OCI-LY7 (cell line): ENCODE measurements around the gene PLAAT2. TPM values are rescaled to one million over a fixed set of nuclear protein-coding genes. Genes with fewer than 3 reads are reported as not detected.

Source experiments
- BruUV-seq: library from RNA; stranded (reverse); fragments of 400-500 nt; replicated peaks from 2 replicates; lab custom pipeline; 2021; lab: Mats Ljungman, UMichigan
- CTCF ChIA-PET: fragments of 300-600 bp; sonication (Branson Sonifier 250); formaldehyde crosslinking; loops from one replicate; lab custom pipeline; 2022; ENCODE audit warnings: antibody characterized with exemption; ENCODE audit not compliant: unreplicated experiment; lab: Charles Lee
- POLR2A ChIA-PET: fragments of 300-600 bp; sonication (Branson Sonifier 250); formaldehyde crosslinking; loops from one replicate; lab custom pipeline; 2022; ENCODE audit warnings: antibody characterized with exemption; lab: Charles Lee
- DNase-seq: peaks from one replicate; pipeline ENCODE4 v3.0.0-alpha.2; 2015; ENCODE audit warnings: low spot score
- H2AFZ ChIP-seq: fragments of 200-600 bp; sonication (generic), shearing (Covaris generic); 2 replicates; pipeline ENCODE4 v1.6.1; 2014; ENCODE audit warnings: mild to moderate bottlenecking, antibody characterized with exemption, low read length, moderate library complexity
- H3K27ac ChIP-seq: fragments of 200-600 bp; sonication (generic); 2 replicates; pipeline ENCODE4 v1.5.1; 2014; ENCODE audit warnings: mixed run types, low read depth, mild to moderate bottlenecking, moderate library complexity, low read length, inconsistent platforms; ENCODE audit not compliant: poor library complexity, severe bottlenecking
- H3K36me3 ChIP-seq: fragments of 200-600 bp; sonication (generic); 2 replicates; pipeline ENCODE4 v1.6.1; 2014; ENCODE audit warnings: mild to moderate bottlenecking, antibody characterized with exemption, low read length, moderate library complexity, mixed read lengths; ENCODE audit not compliant: insufficient read depth
- H3K4me1 ChIP-seq: fragments of 200-600 bp; sonication (generic); 2 replicates; pipeline ENCODE4 v1.5.1; 2014; ENCODE audit warnings: mild to moderate bottlenecking, low read length; ENCODE audit not compliant: insufficient read depth, poor library complexity, severe bottlenecking
- H3K4me2 ChIP-seq: fragments of 200-600 bp; sonication (generic); 2 replicates; pipeline ENCODE4 v1.6.1; 2014; ENCODE audit warnings: mild to moderate bottlenecking, low read length
- H3K4me3 ChIP-seq: fragments of 200-600 bp; sonication (generic); 2 replicates; pipeline ENCODE4 v1.5.1; 2014; ENCODE audit warnings: mild to moderate bottlenecking, low read depth, low read length; ENCODE audit not compliant: poor library complexity, severe bottlenecking
- H3K79me2 ChIP-seq: fragments of 200-600 bp; sonication (generic); 2 replicates; pipeline ENCODE4 v1.6.1; 2016; ENCODE audit warnings: low read depth, mild to moderate bottlenecking, low read length, moderate library complexity, mixed read lengths; ENCODE audit not compliant: insufficient read depth
- H3K9me2 ChIP-seq: fragments of 200-600 bp; sonication (generic); 2 replicates; pipeline ENCODE4 v1.6.1; 2016; ENCODE audit warnings: mild to moderate bottlenecking, low read length, mixed read lengths; ENCODE audit not compliant: insufficient read depth
- H3K9me3 ChIP-seq: fragments of 200-600 bp; sonication (generic); 2 replicates; pipeline ENCODE4 v1.6.1; 2014; ENCODE audit warnings: mild to moderate bottlenecking, mixed run types, low read length, mixed read lengths
- H4K20me1 ChIP-seq: fragments of 200-600 bp; sonication (generic); 2 replicates; pipeline ENCODE4 v1.6.1; 2014; ENCODE audit warnings: mild to moderate bottlenecking, antibody characterized with exemption, low read length, moderate library complexity, mixed read lengths; ENCODE audit not compliant: insufficient read depth
- EZH2phosphoT487 ChIP-seq: fragments of 200-600 bp; sonication (generic); IDR thresholded peaks from 2 replicates; pipeline ENCODE4 v1.6.1; 2018; ENCODE audit warnings: low read depth, borderline replicate concordance, mild to moderate bottlenecking, mixed run types, antibody characterized with exemption, low read length, moderate library complexity, mixed read lengths
- intact Hi-C: fragments of 100-400 bp; cut with micrococcal nuclease; formaldehyde crosslinking; loops from one replicate; pipeline ENCODE4 v1.10.0; 2022; ENCODE audit not compliant: unreplicated experiment
- total RNA-seq, 2 experiments: library from RNA; depleted of rRNA in 1 of 2; stranded (reverse); fragments of >200 nt in 1 of 2; shearing (Covaris generic) in 1 of 2; gene quantifications; 2 replicates each; pipeline ENCODE4 v1.2.3, GENCODE V29; 2014 to 2022
- TF ChIP-seq, protein P1 (sequence below): fragments of 200-600 bp; sonication (generic); conservative IDR thresholded peaks from 2 replicates; pipeline ENCODE4 v1.5.1; 2014; ENCODE audit warnings: mild to moderate bottlenecking, antibody characterized with exemption, low read length, moderate library complexity, mixed read lengths

The PLAAT2 gene
- total RNA-seq, 2 experiments from 2014 or later: not detected

GRCh38 chr11:63610604-63611394, 47.6 kb upstream of the PLAAT2 start:
- intact Hi-C loops: no loop called here
- no peak overlapping the region for H2AFZ ChIP-seq
- BruUV-seq: no TSS peak

GRCh38 chr11:63609971-63610580, 46.9 kb upstream of the PLAAT2 start:
- Histone ChIP-seq H2AFZ (no peak overlapping the region), H4K20me1 (no peaks in the 10 kb centered on the region), H3K79me2 (no peaks in the 10 kb centered on the region), H3K27ac (no peak overlapping the region), H3K4me2 (no peak overlapping the region), H3K9me3 (no peaks in the 10 kb centered on the region), H3K9me2 (no peaks in the 10 kb centered on the region), H3K36me3 (no peaks in the 10 kb centered on the region), H3K4me1 (peaks cover 4% of the 10 kb centered on the region), H3K4me3 (no peak overlapping the region)
- TF ChIP-seq EZH2phosphoT487: no peak
- TF ChIP-seq, protein P1, sequence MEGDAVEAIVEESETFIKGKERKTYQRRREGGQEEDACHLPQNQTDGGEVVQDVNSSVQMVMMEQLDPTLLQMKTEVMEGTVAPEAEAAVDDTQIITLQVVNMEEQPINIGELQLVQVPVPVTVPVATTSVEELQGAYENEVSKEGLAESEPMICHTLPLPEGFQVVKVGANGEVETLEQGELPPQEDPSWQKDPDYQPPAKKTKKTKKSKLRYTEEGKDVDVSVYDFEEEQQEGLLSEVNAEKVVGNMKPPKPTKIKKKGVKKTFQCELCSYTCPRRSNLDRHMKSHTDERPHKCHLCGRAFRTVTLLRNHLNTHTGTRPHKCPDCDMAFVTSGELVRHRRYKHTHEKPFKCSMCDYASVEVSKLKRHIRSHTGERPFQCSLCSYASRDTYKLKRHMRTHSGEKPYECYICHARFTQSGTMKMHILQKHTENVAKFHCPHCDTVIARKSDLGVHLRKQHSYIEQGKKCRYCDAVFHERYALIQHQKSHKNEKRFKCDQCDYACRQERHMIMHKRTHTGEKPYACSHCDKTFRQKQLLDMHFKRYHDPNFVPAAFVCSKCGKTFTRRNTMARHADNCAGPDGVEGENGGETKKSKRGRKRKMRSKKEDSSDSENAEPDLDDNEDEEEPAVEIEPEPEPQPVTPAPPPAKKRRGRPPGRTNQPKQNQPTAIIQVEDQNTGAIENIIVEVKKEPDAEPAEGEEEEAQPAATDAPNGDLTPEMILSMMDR: no peak
- DNase-seq: no peak
- POLR2A ChIA-PET: no interaction called here
- BruUV-seq: no TSS peak
- intact Hi-C loops: no loop called here
- CTCF ChIA-PET: no interaction called here

More at GRCh38 chr11:63610604-63611394, 47.6 kb upstream of the PLAAT2 start:
- Histone ChIP-seq H3K4me3 (no peak overlapping the region), H3K9me3 (no peaks in the 10 kb centered on the region), H3K4me2 (no peak overlapping the region), H3K36me3 (no peaks in the 10 kb centered on the region), H3K4me1 (peaks cover 4% of the 10 kb centered on the region), H3K79me2 (no peaks in the 10 kb centered on the region), H4K20me1 (no peaks in the 10 kb centered on the region), H3K9me2 (no peaks in the 10 kb centered on the region), H3K27ac (no peak overlapping the region)
- ChIA-PET CTCF (no interaction called here), POLR2A (no interaction called here)
- TF ChIP-seq, protein P1: no peak
- no peak for TF ChIP-seq EZH2phosphoT487
- no peak for DNase-seq

DNA sequence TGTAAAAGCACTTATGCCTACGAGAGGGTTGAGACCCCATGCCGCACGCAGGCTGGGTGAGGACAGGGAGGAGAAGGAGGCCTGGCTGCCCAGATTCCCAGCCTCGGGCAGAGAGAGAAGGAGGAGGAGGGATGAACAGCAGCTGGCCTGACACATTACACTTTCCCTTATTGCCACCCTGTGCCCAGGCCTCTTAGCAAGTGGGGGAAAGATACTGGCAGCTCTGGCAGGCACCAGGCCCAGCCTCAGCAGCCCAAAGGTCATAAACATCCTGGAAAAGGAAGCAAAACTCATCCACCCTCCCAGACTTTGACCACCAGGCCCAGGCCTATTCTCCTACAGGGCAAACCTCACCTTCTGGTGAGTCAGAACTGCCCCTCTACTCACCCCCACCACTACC, 46.4 kb upstream of the PLAAT2 start:
- Histone ChIP-seq H3K4me3 (no peak overlapping the region), H3K4me2 (no peak overlapping the region), H3K36me3 (no peaks in the 10 kb centered on the region), H3K9me3 (no peaks in the 10 kb centered on the region), H4K20me1 (no peaks in the 10 kb centered on the region), H3K9me2 (no peaks in the 10 kb centered on the region), H3K27ac (no peak overlapping the region), H3K79me2 (no peaks in the 10 kb centered on the region), H2AFZ (no peak overlapping the region), H3K4me1 (peaks cover 4% of the 10 kb centered on the region)
- no TSS peak for BruUV-seq
- no peak for TF ChIP-seq EZH2phosphoT487
- TF ChIP-seq, protein P1: no peak
- DNase-seq: no peak
- intact Hi-C loops: no loop called here
- POLR2A ChIA-PET: no interaction called here
- CTCF ChIA-PET: no interaction called here
